ENCODE measurements around the gene PPFIA1.
A peak's percentile ranks its signal among the peaks of the same experiment; 100 is the strongest.
"Not testable (repeated sequence)": the region's sequence is repeated elsewhere in the genome, so short reads cannot be mapped to it uniquely, and the experiment has no call there.

The PPFIA1 gene

DNA sequence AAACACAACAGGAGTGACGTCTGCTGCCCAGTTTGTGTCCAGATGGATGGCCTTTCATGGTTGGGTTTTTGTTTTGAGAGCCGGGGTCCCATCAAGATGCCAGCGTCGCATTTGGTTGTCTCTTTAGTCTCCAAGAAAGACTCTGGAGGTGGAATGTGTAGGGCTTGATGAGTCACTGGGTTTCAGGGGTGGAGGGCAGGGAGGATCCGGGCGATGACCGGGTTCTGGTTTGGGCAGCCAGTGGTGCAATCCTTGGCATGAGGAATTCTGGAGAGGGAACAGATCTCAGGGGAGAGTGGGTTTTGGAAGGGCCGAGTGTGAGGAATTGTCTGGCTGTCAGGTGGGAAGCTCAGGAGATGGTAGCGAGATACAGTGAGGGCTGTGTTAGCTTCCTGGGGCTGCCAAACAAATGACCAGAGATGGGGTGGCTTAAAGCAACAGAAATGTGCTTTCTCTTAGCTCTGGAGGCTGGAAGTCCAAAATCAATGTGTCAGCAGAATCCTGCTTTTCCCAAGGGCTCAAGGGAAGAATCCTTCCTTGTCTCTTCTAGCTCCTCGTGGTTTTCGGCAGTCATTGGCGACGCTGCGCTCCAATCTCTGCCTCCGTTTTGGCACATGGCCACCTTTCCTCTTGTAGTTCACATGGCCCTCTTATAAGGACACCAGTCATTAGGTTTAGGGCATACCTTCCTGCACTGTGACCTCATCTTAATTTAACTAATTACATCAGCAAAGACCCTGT lies 26.4 kb upstream of the PPFIA1 start:
- Mint-ChIP-seq H3K4me1 (ENCODE audit: low read depth) (peaks cover 7% of the 10 kb centered on the region), H3K27me3 (peaks cover 10% of the 10 kb centered on the region), H3K9me3 (peaks cover 3% of the 10 kb centered on the region), H3K36me3 (ENCODE audit: low read depth) (no peaks in the 10 kb centered on the region), H3K4me3 (no peak overlapping the region), H3K27ac (no peak overlapping the region)
- no peak for DNase-seq

DNA sequence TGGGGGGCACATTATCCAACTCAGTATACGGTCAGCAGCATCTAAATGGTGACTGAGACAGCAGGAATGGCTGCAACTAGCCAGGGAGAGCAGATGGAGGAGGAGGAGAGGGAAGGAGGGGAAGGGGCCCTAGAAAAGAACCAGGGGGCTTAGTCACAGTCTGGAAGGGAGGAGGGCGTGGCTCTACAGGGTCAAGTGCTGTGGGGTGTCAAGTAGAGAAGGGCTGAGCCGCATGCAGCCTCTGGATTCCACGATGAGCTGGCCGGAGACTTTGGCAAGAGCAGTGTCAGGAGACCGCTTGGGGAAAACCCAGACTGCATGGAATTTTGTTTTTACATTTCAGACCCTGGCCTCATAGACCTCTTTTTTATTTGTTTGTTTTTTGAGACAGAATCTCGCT lies 25.8 kb upstream of the PPFIA1 start:
- Mint-ChIP-seq H3K27me3 (peaks cover 8% of the 10 kb centered on the region), H3K36me3 (ENCODE audit: low read depth) (no peaks in the 10 kb centered on the region), H3K4me1 (ENCODE audit: low read depth) (peaks cover 7% of the 10 kb centered on the region), H3K9me3 (peaks cover 3% of the 10 kb centered on the region), H3K27ac (no peak overlapping the region), H3K4me3 (no peak overlapping the region)
- DNase-seq: no peak

DNA sequence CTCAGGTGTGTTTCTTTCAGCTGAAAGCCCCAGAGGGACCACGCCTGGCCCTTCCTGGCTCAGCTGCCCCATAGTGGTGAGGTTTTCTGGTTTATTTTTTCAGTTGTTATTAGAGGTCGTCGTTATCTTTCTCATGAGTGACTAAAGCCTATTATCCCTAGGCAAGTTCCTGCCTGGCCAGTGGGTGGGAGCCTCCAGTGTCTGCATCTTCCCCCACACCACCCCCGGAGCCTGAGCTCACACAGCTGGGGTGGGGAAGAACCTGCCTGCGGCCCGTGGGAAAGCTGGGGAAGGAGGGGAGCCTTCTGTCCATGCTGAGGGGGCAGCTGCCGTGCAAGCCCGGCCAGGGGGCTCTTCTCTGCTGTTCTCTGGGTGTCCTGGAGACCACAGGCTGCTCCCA lies 24.3 kb upstream of the PPFIA1 start:
- peaks cover 7% of the 10 kb centered on the region for H3K4me1 Mint-ChIP-seq (ENCODE audit: low read depth)
- peaks cover 3% of the 10 kb centered on the region for H3K9me3 Mint-ChIP-seq
- no peaks in the 10 kb centered on the region for H3K36me3 Mint-ChIP-seq (ENCODE audit: low read depth)
- H3K27ac Mint-ChIP-seq: no peak overlapping the region
- H3K4me3 Mint-ChIP-seq: no peak overlapping the region
- DNase-seq: no peak
- peaks cover 6% of the 10 kb centered on the region for H3K27me3 Mint-ChIP-seq

DNA sequence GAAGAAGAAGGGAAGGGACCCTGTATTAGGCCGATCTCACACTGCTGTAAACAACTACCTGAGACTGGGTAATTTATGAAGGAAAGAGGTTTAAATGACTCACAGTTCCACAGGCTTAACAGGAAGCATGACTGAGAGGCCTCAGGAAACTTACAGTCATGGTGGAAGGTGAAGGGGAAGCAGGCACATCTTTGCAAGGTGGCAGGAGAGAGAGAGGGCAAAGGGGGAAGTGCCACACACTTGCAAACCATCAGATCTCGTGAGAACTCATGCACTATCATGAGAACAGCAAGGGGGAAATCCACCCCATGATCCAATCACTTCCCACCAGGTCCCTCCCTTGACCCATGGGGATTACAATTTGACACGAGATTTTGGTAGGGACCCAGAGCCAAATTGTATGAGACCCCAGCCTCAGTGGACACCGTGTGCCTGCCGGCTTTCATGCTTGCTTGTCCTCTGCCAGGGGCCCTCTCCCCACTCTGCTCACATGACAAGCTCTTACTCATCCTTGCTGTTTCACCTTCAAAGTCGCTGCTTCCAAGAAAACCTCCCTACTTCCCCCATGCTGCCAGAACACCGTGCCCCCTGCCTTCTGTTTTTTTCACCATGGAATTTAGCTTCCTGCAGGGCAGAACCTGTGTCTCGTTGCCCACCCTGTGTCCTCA lies 23.3 kb upstream of the PPFIA1 start:
- Mint-ChIP-seq H3K36me3 (ENCODE audit: low read depth) (no peaks in the 10 kb centered on the region), H3K4me1 (ENCODE audit: low read depth) (peaks cover 7% of the 10 kb centered on the region), H3K4me3 (no peak overlapping the region), H3K9me3 (peaks cover 3% of the 10 kb centered on the region), H3K27me3 (peaks cover 6% of the 10 kb centered on the region), H3K27ac (peak overlapping the region; percentile 44)
- no peak for DNase-seq

DNA sequence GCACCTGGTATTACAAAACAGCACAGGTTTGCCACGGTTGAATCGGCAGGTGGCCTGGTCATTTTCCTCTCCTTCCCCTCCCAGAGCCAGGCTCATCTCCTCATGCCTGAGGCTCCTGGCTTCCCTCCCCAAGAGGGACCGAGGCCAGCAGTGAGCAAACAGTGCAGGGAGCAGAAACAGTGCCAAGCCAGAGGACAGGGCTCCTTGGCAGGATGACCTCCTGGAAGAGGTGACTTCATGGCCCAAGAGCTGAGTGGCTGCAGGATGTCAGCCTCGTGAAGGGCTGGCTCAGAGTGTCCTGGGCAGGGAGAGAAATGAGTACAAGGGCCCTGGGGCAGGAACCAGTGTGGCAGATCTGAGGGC lies 22.8 kb upstream of the PPFIA1 start:
- no peak overlapping the region for H3K4me3 Mint-ChIP-seq
- peak overlapping the region; percentile 44 for H3K27ac Mint-ChIP-seq
- no peaks in the 10 kb centered on the region for H3K36me3 Mint-ChIP-seq (ENCODE audit: low read depth)
- no peak for DNase-seq
- H3K4me1 Mint-ChIP-seq (ENCODE audit: low read depth): peaks cover 7% of the 10 kb centered on the region
- peaks cover 3% of the 10 kb centered on the region for H3K9me3 Mint-ChIP-seq
- H3K27me3 Mint-ChIP-seq: peaks cover 4% of the 10 kb centered on the region

DNA sequence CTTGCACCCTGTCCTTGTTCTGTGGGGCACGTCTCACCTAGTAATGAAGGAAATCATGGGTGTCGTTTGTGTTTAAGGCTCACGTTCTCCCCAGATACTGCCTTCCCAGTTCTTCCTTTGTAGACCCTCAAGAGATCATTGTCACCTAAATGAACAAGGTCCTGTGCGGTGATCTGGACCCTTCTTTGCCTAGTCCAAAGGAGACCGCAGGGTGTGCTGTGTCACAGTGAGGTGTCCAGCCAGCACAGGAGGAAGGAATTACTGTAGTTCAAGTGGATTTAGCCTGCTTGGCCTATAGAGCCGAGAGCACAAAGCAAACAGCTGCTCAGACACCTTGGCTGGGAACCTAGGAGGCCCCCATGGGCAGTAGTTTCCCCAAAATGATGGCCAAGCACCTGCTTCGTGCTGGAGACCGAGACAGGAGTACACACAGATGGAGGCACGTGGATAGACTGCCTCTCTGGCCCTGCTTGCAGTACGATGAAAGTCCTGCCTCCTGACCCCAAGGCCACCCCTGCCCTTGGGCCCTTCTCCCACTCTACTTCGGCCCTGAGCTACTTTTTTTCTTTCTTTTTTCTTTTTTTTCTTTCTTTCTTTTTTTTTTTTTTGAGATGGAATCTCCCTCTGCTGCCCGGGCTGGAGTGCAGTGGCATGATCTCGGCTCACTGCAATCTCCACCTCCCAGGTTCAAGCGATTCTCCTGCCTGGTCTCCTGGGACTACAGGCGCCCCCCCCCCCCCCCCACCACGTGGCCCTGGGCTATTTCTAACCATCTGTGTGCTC lies 19.4 kb upstream of the PPFIA1 start:
- Mint-ChIP-seq H3K4me1 (ENCODE audit: low read depth) (peaks cover 7% of the 10 kb centered on the region), H3K27me3 (no peaks in the 10 kb centered on the region), H3K27ac (no peak overlapping the region), H3K9me3 (peaks cover 3% of the 10 kb centered on the region), H3K4me3 (no peak overlapping the region), H3K36me3 (ENCODE audit: low read depth) (no peaks in the 10 kb centered on the region)
- no peak for DNase-seq

DNA sequence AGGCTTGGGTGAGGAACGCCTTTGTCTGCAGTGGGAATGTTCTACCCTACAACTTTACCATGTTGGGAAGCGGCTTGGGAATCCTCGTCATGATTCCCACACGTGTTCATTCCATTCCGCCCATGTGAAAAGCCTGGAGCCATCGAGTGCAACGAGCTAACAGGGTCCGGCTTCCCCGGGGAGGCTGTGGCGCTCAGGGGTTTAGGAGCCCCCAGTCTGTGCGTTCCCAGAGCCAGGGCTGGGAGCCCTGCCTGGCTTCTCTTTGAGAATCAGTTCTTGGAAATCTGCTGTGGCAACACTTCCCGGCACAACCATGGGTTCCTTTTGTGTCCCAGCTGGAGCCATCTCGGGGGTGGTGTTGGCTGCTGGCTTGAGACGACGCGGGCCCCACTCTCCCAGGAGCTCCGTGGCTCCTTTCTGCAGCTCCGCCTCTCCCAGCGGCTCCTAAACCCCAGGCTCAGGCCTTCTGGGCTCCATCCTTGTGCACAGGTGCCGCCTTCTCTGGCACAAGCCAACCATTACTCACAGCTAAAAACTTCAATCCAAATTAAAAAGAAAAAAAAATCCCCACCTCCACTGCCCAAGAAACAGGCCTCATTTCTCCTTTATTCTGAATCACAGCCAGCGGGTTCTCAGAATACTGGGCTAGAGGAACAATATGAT lies 18.7 kb upstream of the PPFIA1 start:
- Mint-ChIP-seq H3K9me3 (peaks cover 3% of the 10 kb centered on the region), H3K27ac (no peak overlapping the region), H3K36me3 (ENCODE audit: low read depth) (no peaks in the 10 kb centered on the region)

DNA sequence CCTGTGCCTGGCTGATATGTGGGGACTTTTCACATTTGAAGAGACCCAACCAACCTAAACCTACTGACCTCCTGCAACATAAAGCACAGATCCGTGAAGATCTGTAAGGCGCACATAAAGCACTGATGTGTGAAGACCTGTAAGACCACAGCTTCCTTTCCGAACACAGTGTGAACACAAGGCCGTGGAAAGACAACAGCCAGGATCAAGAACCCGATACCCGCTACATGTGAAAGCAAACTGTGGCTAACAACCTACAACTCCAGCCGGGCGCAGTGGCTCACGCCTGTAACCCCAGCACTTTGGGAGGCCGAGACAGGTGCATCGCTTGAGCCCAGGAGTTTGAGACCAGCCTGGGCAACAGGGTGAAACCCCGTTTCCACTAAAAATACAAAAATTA lies 17.6 kb upstream of the PPFIA1 start:
- H3K27me3 Mint-ChIP-seq: no peaks in the 10 kb centered on the region
- H3K9me3 Mint-ChIP-seq: no peaks in the 10 kb centered on the region
- no peak for DNase-seq
- no peak overlapping the region for H3K4me3 Mint-ChIP-seq
- H3K27ac Mint-ChIP-seq: no peak overlapping the region
- no peaks in the 10 kb centered on the region for H3K36me3 Mint-ChIP-seq (ENCODE audit: low read depth)
- no peaks in the 10 kb centered on the region for H3K4me1 Mint-ChIP-seq (ENCODE audit: low read depth)

More for the DNA sequence above, 18.7 kb upstream of the PPFIA1 start:
- H3K4me1 Mint-ChIP-seq (ENCODE audit: low read depth): peaks cover 7% of the 10 kb centered on the region
- no peak overlapping the region for H3K4me3 Mint-ChIP-seq
- H3K27me3 Mint-ChIP-seq: no peaks in the 10 kb centered on the region
- DNase-seq: no peak

DNA sequence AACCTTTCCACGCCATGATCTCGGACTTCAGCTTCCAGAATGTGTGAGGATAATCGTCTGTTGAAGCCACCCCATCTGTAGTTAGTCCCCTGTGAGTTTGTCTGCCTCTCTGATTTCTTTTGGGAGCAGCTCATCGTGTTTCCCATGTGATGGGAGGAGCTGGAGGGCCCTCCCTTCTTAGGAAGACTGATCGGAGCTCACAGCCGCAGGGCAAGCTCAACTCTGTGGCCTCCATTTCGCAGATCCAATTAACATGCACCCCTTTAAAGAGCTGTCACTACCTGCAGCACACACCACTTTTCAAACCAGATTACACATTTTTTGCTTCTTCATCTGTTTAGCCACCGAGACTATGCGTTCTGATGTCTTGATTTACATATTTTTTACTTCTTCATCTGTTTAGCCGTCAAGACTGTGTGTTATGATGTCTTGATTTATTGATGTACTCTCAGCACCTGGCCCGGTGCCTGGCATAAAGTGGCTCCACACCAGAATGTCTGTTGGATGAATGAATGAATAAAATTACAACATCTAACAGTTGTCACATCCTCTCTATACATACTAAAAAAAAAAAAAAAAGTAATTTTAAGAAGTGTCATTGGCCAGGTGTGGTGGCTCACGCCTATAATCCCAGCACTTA lies 14.9 kb upstream of the PPFIA1 start:
- no peak overlapping the region for H3K27ac Mint-ChIP-seq
- H3K4me1 Mint-ChIP-seq (ENCODE audit: low read depth): no peaks in the 10 kb centered on the region
- H3K27me3 Mint-ChIP-seq: no peaks in the 10 kb centered on the region
- no peaks in the 10 kb centered on the region for H3K9me3 Mint-ChIP-seq
- no peak overlapping the region for H3K4me3 Mint-ChIP-seq
- DNase-seq: no peak
- H3K36me3 Mint-ChIP-seq (ENCODE audit: low read depth): no peaks in the 10 kb centered on the region

DNA sequence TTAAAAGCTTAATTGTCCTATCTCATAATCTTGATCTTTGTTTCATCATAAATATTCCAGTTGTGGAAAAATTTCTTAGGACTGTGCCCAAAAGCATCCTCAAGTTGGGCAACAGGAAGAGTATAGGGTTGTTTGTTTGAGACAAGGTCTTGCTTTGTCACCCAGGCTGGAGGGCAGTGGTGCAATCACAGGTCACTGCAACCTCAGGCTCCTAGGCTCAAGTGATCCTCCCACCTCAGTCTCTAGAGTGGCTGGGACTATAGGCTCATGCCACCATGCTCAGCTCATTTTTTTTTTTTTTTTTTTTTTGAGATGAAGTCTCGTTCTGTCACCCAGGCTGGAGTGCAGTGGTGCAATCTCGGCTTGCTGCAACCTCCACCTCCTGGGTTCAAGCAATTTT lies 11.4 kb upstream of the PPFIA1 start:
- not testable (repeated sequence) for H3K9me3 Mint-ChIP-seq; H3K4me1 Mint-ChIP-seq (ENCODE audit: low read depth); H3K4me3 Mint-ChIP-seq; H3K36me3 Mint-ChIP-seq (ENCODE audit: low read depth); H3K27ac Mint-ChIP-seq; H3K27me3 Mint-ChIP-seq; DNase-seq

DNA sequence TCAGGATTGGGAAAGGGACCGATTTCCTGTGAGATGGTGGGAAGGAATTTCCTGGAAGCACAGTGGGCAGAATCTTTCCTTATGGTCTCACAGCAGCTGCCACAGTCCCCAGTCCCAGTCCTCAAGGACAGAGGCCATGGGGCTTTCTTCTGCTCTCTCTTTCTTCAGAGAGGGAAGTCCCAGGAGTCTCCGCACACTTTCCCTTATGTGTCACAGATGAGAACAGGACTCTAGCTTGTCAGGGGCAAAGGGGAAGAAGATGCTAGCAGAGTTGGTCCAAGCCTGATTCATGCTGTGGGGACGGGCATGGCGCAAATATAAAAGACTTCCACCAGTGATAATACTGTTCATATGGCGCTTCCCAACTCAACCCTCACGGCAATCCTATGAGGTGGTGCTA lies 7.5 kb upstream of the PPFIA1 start:
- no peaks in the 10 kb centered on the region for H3K4me1 Mint-ChIP-seq (ENCODE audit: low read depth)
- no peaks in the 10 kb centered on the region for H3K9me3 Mint-ChIP-seq
- H3K27me3 Mint-ChIP-seq: peaks cover 23% of the 10 kb centered on the region
- no peak overlapping the region for H3K27ac Mint-ChIP-seq
- no peak for DNase-seq
- H3K4me3 Mint-ChIP-seq: no peak overlapping the region
- no peaks in the 10 kb centered on the region for H3K36me3 Mint-ChIP-seq (ENCODE audit: low read depth)

DNA sequence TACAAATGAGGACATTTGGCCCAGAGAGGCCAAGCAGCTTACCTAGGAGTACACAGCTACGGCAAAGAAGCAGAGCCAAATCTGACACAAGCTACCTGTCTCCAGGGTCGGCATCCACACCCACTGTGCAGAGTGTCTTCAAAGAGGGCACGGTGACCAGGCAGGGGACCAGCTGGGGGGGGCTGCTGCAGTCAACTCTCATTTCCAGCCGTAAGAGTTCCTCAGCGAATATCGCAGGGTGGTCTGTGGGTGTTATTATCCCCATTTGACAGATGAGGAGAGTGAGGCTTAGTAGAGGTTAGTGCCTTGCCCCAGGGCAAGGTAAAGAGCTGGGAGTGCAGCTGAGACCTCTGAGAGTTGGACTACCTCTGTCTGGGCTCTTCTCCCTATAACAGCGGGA lies 7.1 kb upstream of the PPFIA1 start:
- Mint-ChIP-seq H3K27me3 (peaks cover 23% of the 10 kb centered on the region), H3K4me1 (ENCODE audit: low read depth) (no peaks in the 10 kb centered on the region), H3K9me3 (no peaks in the 10 kb centered on the region), H3K27ac (no peak overlapping the region), H3K4me3 (no peak overlapping the region), H3K36me3 (ENCODE audit: low read depth) (no peaks in the 10 kb centered on the region)
- DNase-seq: no peak

DNA sequence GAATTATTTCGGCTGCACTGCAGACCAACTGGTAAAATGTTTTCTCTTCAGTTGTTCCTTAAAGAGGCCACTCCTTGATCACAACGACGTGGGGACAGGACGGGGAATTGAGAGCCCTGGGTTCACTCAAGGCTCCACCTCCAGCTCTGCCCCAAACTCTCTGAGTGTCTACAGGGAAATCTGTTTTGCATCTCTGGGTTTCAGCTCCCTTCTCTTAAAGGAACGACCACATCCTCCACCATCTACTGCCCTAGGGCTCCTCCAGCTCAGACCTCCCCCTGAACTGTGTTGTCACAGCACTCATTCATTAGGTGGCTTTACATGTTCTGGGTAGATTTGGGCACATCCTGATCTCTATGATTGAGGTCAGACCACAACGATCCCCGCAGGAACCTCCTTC lies 5.1 kb upstream of the PPFIA1 start:
- DNase-seq: no peak
- Mint-ChIP-seq H3K36me3 (ENCODE audit: low read depth) (peaks cover 1% of the 10 kb centered on the region), H3K9me3 (no peaks in the 10 kb centered on the region), H3K27ac (no peak overlapping the region), H3K27me3 (peaks cover 27% of the 10 kb centered on the region), H3K4me3 (no peak overlapping the region), H3K4me1 (ENCODE audit: low read depth) (peaks cover 8% of the 10 kb centered on the region)

DNA sequence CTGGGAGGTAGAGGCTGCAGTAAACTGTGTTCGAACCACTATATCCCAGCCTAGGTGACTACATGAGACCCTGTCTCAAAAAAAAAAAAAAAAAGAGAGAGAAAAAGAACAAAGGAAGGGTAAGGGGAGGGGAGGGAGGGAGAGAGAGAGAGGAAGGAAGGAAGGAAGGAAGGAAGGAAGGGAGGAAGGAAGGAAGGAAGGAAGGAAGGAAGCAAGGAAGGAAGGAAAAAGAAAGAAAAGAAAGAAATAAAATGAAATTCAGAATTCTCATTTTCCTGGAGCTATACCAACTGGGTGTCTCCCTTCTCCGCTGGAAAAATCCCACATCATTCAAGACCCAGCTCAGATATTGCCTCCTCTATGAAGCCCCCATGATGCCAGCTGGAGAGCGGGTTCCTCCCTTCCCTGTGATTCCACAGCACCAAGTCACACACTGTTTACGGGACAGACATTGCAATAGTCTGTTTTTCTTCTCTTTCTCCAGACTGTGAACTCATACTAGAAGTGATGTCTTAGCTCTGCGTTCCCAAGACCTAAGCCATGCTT lies 3.0 kb upstream of the PPFIA1 start:
- peaks cover 12% of the 10 kb centered on the region for H3K36me3 Mint-ChIP-seq (ENCODE audit: low read depth)
- peaks cover 27% of the 10 kb centered on the region for H3K27me3 Mint-ChIP-seq
- no peak for DNase-seq
- peaks cover 20% of the 10 kb centered on the region for H3K4me1 Mint-ChIP-seq (ENCODE audit: low read depth)
- H3K27ac Mint-ChIP-seq: no peak overlapping the region
- no peaks in the 10 kb centered on the region for H3K9me3 Mint-ChIP-seq
- no peak overlapping the region for H3K4me3 Mint-ChIP-seq

All from activated T-cell treated with anti-CD3 and anti-CD28 coated beads, Interleukin-2, amount 50 U/mL, for 24 hours (primary cell).